ENCODE measurements around the gene THBD.

Gene THBD

DNA sequence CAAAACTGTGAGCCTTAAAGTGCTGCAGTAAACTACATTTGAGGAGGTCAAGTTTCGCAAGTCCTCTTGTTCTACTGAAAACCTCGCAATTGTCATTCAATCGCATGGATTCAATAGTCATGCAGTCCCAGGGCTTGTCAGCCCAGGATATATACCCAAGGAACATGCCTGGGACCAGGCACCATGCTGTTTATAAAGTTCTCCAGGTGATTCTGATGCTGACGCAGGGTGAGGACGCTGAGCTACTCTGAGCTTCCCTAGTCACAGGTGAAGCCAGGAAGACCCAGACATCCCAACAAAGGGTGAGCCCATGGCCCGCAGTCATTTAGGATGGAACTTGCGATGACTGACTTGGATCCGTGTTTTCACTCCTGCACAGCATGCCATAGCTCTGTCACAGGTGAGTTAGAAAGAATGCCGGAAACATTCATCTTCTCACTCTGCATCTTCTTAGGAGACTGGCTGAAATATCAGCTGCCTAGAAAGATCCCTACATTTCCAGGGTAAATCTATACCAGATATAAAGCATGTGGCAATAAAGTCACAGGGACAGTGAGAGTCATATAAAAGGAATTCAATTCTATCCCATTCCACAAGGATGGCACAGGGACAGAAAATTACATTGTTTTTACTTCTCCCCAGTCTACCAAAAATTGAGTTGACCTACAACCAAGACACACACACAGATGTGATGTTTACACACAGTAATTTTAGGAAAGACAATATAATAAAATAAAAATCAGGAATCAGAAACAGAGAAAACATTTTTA, 41.4 kb downstream of the THBD start:
- no peak for DNase-seq

DNA sequence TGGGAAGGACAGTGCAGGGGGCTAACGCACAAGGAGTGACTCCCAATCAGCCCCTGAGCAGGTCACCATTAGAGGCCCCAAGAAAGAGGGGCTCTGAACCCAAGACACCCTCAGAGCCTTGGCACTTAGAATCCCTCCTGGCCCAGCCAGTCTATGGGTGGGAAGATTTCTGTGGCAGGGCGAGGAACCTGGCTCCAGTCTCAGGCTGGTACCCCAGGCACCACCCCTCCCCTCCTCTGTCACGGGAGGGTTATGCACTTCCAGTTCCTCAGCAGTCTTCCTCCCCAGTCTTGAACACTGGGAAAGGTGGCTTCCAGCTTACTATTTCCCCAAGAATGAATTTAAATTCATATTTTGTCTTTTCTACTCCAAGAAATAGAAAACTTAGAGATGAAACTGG, 42.0 kb downstream of the THBD start:
- DNase-seq: no peak

DNA sequence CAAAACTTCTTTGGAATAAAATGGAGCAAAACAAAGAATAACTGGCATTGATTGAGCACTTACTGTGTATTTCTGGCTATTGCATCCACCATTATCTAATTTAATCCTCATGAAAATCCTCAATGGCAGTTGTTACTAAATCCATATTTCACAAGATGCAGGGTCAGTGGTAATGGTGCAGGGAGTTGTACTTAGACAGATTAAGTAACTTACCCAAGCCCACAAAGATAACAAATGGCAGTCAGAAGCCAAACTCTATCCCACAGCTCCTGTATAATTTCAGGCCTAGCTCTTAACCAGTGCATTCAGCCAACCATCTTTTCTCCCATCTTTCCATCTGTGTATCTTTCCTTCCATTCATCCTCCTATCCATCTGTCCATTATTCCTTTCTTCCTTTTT, 43.7 kb downstream of the THBD start:
- no peak for DNase-seq

DNA sequence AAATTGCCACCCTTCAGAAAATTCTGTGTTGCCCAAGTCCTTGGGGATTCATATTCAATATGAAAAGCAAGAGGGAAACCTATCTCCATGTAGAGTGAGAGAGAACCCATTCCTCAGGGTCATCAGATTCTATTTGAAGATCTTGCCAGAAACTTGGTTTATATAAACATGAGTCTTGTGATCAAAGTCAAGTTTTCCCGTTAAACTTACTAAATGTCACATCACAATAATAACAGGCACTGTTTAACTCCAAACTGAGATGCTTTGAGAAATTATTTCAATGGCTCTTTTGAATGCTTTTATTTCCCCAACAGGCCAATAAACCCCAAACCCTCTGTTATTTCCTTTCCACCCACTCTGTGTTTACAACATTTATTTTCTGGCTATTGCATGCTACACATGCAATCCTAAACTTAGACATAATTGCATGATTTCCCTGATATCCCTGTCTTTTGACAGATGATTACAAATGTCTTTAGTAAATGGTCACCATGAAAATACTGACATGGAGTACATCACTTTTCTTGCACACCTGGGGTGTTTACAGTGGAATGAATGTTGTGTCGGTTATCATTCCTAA, 45.5 kb downstream of the THBD start:
- DNase-seq: no peak

DNA sequence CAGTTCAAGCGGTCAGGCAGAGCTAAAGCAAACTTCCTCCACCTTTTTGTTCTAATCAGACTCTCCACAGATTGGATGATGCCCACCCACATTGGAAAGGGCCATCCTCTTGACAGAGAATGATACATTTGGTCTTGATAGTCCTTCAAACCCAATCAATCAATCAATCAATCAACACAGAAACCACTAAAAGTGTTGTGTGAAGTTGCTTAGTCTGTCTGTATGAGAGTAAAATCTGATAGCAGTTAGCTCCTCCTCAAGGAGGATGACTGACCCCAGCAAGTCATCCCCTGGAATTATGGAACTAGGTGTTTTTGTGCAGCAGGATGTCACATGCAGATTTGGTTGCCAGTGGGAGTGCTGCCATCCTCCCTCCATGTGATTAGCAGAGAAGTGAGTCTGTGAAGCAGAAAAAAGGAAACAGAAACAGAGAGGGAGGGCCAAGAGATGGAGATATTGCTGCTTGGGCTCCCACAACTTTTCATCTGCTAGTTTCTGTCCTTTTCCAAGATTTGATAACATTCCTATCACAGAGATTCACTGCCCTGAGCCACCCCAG, 46.3 kb downstream of the THBD start:
- no peak for DNase-seq

DNA sequence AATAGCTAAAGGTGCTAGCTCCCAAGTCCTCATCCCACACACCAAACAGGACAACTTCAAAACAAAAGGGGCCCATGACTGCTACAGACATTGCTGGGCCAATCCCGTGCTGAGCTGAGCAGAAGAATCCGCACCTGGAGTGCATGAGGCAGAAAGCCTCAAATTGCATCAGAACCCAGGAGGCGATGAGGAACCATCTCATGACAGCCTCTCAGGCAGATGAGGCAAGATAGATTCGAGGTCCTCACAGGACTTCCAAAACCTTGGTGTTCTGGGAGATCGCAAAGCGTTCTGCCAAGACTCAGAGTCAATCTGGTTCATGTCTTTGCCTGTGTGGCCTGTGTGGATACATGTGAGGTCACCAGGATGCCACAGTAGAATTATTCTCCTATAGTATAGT, 47.2 kb downstream of the THBD start:
- no peak for DNase-seq

DNA sequence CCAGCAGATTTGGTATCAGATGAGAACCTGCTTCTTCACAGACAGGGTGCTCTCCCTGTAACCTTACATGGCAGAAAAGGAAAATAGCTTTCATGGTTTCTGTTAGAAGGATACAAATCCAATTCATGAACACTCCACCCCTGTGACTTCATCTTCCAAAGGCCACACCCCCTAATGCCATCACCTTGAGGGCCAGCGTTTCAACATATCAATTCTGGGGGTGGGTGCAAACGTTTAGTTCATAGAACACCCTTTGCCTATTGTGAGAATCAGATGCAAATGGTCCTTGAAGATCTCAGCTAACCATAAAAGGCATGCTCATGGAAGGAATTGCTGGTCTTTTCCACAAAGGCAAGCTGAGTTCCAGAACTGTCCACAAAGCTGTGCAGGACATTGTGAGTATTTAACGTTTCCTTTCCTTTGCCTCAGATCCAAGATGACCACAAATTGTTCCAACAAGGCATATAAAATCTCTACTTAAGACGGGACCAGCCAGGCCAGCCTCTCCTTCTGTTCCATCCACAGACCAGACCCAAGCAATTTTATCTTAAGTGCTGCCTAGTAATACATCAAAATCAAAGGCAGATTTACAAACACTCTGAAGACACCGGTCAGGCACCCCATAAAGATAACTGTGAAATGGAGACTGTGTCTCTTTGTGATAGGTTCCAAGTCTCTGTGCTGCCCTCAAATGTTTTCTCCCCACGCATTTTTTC, 49.1 kb downstream of the THBD start:
- no peak for DNase-seq

DNA sequence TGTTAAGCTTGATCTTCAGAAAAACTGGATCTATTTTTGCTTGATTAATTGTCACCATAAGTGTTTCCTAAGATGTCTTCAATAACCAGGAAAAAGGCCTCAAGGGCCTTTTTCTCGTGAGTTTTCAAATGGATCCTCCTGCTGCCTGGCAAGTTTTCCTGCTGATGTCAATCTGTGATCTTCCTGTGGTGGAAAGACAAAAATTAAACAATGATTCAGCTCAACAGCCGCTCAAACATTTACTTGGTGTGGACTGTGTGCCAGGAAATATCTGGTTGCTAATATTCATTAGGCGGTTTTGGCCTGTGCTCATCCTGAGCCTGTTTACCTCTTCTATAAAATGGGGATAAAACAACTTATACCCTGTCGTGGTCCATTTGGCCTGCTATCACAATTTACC, 49.7 kb downstream of the THBD start:
- DNase-seq: no peak

DNA sequence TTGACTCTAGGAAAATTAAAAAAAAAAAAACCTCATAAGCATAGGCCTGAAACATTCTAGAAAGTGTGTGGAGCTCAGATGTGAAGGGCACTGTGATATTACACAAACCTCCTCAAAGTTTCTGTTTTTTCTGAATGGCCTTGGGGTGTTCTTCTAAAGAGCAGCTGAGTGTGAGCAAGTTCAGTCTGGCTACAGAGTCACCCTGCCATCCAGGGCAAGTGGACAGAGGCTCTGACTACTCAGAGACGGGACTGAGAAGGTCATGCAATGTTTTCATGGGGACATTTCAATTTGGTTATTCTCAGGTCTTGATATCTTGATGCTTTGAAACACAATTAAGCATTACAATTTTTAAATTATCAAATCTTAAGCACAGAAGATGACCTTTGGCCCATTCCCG, 51.0 kb downstream of the THBD start:
- no peak for DNase-seq

DNA sequence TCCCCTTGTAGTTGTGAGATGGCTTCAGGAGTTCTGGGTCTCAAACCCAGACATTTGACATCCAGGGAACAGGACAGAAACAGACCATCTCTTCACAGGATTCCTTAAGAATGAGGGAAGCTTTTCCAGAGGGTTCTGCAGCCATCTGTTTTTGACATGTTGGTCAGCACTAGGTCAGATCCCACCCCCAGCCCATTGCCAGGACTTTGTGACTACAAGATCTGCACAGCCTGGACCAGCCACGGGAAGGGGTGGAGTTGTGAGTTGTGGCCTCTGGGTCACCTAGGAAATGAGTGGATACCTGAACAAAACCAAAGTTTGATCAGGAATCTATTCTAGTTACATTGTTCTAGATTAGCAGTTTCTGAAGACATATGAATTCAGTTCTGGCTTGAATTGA, 53.5 kb downstream of the THBD start:
- no peak for DNase-seq

Measured in SW 1271 (cell line).